Measurements from ENCODE around the gene SCCPDH.

DNA sequence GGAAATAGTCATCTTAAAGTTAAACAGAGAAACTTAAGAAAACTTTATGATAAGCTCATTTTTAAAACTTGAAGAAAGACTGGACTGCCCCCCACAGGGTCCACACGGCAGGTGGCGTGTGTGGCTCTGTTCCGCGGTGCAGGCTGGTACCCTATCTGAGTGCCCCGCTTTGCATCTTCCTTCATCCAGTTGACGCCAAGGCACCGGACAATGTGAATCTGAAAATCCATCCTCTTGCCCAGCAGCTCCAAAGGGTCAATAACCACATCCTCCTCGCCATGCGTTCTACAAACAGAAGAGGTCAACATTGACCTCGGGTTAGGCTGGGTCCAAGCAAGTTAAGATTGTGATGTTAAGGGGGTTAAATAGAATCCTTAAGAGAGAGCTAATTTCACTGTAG lies 54.5 kb downstream of the SCCPDH start:
- TF ChIP-seq, protein P1, sequence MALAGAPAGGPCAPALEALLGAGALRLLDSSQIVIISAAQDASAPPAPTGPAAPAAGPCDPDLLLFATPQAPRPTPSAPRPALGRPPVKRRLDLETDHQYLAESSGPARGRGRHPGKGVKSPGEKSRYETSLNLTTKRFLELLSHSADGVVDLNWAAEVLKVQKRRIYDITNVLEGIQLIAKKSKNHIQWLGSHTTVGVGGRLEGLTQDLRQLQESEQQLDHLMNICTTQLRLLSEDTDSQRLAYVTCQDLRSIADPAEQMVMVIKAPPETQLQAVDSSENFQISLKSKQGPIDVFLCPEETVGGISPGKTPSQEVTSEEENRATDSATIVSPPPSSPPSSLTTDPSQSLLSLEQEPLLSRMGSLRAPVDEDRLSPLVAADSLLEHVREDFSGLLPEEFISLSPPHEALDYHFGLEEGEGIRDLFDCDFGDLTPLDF (CRISPR knock-in tag; IDR thresholded peaks at IDR 0.05), result no peak
- TF ChIP-seq, protein P2, sequence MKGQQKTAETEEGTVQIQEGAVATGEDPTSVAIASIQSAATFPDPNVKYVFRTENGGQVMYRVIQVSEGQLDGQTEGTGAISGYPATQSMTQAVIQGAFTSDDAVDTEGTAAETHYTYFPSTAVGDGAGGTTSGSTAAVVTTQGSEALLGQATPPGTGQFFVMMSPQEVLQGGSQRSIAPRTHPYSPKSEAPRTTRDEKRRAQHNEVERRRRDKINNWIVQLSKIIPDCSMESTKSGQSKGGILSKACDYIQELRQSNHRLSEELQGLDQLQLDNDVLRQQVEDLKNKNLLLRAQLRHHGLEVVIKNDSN (CRISPR knock-in tag; IDR thresholded peaks at IDR 0.05), result no peak
- TF ChIP-seq, protein P3, sequence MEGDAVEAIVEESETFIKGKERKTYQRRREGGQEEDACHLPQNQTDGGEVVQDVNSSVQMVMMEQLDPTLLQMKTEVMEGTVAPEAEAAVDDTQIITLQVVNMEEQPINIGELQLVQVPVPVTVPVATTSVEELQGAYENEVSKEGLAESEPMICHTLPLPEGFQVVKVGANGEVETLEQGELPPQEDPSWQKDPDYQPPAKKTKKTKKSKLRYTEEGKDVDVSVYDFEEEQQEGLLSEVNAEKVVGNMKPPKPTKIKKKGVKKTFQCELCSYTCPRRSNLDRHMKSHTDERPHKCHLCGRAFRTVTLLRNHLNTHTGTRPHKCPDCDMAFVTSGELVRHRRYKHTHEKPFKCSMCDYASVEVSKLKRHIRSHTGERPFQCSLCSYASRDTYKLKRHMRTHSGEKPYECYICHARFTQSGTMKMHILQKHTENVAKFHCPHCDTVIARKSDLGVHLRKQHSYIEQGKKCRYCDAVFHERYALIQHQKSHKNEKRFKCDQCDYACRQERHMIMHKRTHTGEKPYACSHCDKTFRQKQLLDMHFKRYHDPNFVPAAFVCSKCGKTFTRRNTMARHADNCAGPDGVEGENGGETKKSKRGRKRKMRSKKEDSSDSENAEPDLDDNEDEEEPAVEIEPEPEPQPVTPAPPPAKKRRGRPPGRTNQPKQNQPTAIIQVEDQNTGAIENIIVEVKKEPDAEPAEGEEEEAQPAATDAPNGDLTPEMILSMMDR (IDR thresholded peaks at IDR 0.05), result no peak
- TF ChIP-seq, protein P4, sequence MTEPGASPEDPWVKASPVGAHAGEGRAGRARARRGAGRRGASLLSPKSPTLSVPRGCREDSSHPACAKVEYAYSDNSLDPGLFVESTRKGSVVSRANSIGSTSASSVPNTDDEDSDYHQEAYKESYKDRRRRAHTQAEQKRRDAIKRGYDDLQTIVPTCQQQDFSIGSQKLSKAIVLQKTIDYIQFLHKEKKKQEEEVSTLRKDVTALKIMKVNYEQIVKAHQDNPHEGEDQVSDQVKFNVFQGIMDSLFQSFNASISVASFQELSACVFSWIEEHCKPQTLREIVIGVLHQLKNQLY (CRISPR knock-in tag; IDR thresholded peaks at IDR 0.05), result no peak
- TF ChIP-seq ZNF219 (CRISPR knock-in tag; IDR thresholded peaks at IDR 0.05; ENCODE audit: borderline replicate concordance) (no peak), ATF1 (CRISPR knock-in tag; IDR thresholded peaks at IDR 0.05) (no peak), JUN (CRISPR knock-in tag; IDR thresholded peaks at IDR 0.05) (no peak), MXD4 (CRISPR knock-in tag; IDR thresholded peaks at IDR 0.05; ENCODE audit: borderline replicate concordance) (no peak), ZBTB21 (CRISPR knock-in tag; IDR thresholded peaks at IDR 0.05; ENCODE audit: borderline replicate concordance) (no peak), SMAD4 (CRISPR knock-in tag; IDR thresholded peaks at IDR 0.05) (no peak)
- TF ChIP-seq, protein P5, sequence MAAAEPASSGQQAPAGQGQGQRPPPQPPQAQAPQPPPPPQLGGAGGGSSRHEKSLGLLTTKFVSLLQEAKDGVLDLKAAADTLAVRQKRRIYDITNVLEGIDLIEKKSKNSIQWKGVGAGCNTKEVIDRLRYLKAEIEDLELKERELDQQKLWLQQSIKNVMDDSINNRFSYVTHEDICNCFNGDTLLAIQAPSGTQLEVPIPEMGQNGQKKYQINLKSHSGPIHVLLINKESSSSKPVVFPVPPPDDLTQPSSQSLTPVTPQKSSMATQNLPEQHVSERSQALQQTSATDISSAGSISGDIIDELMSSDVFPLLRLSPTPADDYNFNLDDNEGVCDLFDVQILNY (CRISPR knock-in tag; IDR thresholded peaks at IDR 0.05), result no peak
- TF ChIP-seq, protein P6, sequence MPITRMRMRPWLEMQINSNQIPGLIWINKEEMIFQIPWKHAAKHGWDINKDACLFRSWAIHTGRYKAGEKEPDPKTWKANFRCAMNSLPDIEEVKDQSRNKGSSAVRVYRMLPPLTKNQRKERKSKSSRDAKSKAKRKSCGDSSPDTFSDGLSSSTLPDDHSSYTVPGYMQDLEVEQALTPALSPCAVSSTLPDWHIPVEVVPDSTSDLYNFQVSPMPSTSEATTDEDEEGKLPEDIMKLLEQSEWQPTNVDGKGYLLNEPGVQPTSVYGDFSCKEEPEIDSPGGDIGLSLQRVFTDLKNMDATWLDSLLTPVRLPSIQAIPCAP (CRISPR knock-in tag; IDR thresholded peaks at IDR 0.05), result no peak

Data from WTC11 (cell line).